ENCODE data around the gene OSBPL5.
A peak's percentile ranks its signal among the peaks of the same experiment; 100 is the strongest.

Gene OSBPL5

GRCh38 chr11:3191586-3192324, 26.6 kb upstream of the OSBPL5 start:
- H3K36me3 ChIP-seq (ENCODE audit: control insufficient read depth in 1 of 2, insufficient read depth in 2 of 2, low read length in 2 of 2): no peaks in the 10 kb centered on the region
- WGBS (ENCODE audit: extremely low coverage, insufficient coverage, insufficient read length): no CpG with 5 or more reads among the region's 19 CpGs
- H3K79me1 ChIP-seq (ENCODE audit: low read length): no peaks in the 10 kb centered on the region
- no peaks in the 10 kb centered on the region for H3K79me2 ChIP-seq (ENCODE audit: control insufficient read depth, insufficient read depth, low read length, poor library complexity)
- H2AFZ ChIP-seq (ENCODE audit: insufficient read depth, low read length, poor library complexity): no peak overlapping the region
- H2BK5ac ChIP-seq (ENCODE audit: low read depth, low read length, poor library complexity): no peak overlapping the region
- H3K4me2 ChIP-seq (ENCODE audit: low read length): no peak overlapping the region
- no peak for DNase-seq
- H3K14ac ChIP-seq (ENCODE audit: low read length): no peak overlapping the region
- H3K27me3 ChIP-seq (ENCODE audit: insufficient read depth, low read length): no peaks in the 10 kb centered on the region
- peaks cover 2% of the 10 kb centered on the region for H3K9me3 ChIP-seq (ENCODE audit: insufficient read depth, low read depth, low read length)
- no peak overlapping the region for H2BK12ac ChIP-seq (ENCODE audit: low read length)
- no peak overlapping the region for H4K12ac ChIP-seq (ENCODE audit: low read depth, low read length)
- H3K23ac ChIP-seq (ENCODE audit: low read length): no peak overlapping the region
- H4K91ac ChIP-seq (ENCODE audit: low read depth, low read length): no peak overlapping the region
- H2BK120ac ChIP-seq (ENCODE audit: insufficient read depth, low read length, poor library complexity): no peak overlapping the region
- H4K8ac ChIP-seq (ENCODE audit: low read depth, low read length): no peak overlapping the region
- no peaks in the 10 kb centered on the region for H3K4me1 ChIP-seq (ENCODE audit: control insufficient read depth in 1 of 2, insufficient read depth in 2 of 2, low read length in 2 of 2)
- H3K4me3 ChIP-seq (ENCODE audit: low read depth, low read length): no peak overlapping the region
- no peak overlapping the region for H3K9ac ChIP-seq (ENCODE audit: low read length)
- H2AK5ac ChIP-seq (ENCODE audit: low read length): no peak overlapping the region
- H3K27ac ChIP-seq (ENCODE audit: low read depth, low read length): no peak overlapping the region
- no peak overlapping the region for H3K18ac ChIP-seq (ENCODE audit: low read length)
- H3K4ac ChIP-seq (ENCODE audit: low read depth, low read length): no peak overlapping the region

DNA sequence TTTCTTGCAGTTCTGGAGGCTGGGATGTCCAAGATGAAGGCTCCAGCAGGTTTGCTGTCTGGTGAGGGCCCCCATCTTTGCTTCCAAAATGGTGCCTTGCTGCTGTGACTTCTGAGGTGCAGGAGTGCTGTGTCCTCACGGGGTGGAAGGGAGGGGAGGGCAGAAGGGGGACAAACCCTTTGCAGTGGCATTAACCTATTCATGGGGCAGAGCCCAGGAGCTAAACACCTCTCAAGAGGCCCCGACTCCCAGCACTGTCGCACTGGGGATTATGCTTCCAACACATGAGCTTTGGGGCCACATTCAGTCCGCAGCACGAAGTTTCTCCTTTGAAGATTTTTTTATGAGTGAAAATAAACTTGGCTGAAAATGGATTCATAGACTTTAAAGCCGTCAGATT, 25.5 kb upstream of the OSBPL5 start:
- H2BK12ac ChIP-seq (ENCODE audit: low read length): no peak overlapping the region
- DNase-seq: no peak
- H3K4me2 ChIP-seq (ENCODE audit: low read length): no peak overlapping the region
- WGBS (ENCODE audit: extremely low coverage, insufficient coverage, insufficient read length): no CpG with 5 or more reads among the region's 6 CpGs
- H4K8ac ChIP-seq (ENCODE audit: low read depth, low read length): no peak overlapping the region
- no peak overlapping the region for H2AK5ac ChIP-seq (ENCODE audit: low read length)
- H3K79me1 ChIP-seq (ENCODE audit: low read length): no peaks in the 10 kb centered on the region
- no peak overlapping the region for H3K27ac ChIP-seq (ENCODE audit: low read depth, low read length)
- H3K14ac ChIP-seq (ENCODE audit: low read length): no peak overlapping the region
- no peaks in the 10 kb centered on the region for H3K36me3 ChIP-seq (ENCODE audit: control insufficient read depth in 1 of 2, insufficient read depth in 2 of 2, low read length in 2 of 2)
- H3K4ac ChIP-seq (ENCODE audit: low read depth, low read length): no peak overlapping the region
- H3K79me2 ChIP-seq (ENCODE audit: control insufficient read depth, insufficient read depth, low read length, poor library complexity): no peaks in the 10 kb centered on the region
- H3K4me1 ChIP-seq (ENCODE audit: control insufficient read depth in 1 of 2, insufficient read depth in 2 of 2, low read length in 2 of 2): no peaks in the 10 kb centered on the region
- no peak overlapping the region for H3K23ac ChIP-seq (ENCODE audit: low read length)
- H3K27me3 ChIP-seq (ENCODE audit: insufficient read depth, low read length): no peaks in the 10 kb centered on the region
- no peak overlapping the region for H3K18ac ChIP-seq (ENCODE audit: low read length)
- no peak overlapping the region for H4K91ac ChIP-seq (ENCODE audit: low read depth, low read length)
- peaks cover 2% of the 10 kb centered on the region for H3K9me3 ChIP-seq (ENCODE audit: insufficient read depth, low read depth, low read length)
- no peak overlapping the region for H2BK5ac ChIP-seq (ENCODE audit: low read depth, low read length, poor library complexity)
- no peak overlapping the region for H3K4me3 ChIP-seq (ENCODE audit: low read depth, low read length)
- no peak overlapping the region for H2BK120ac ChIP-seq (ENCODE audit: insufficient read depth, low read length, poor library complexity)
- H3K9ac ChIP-seq (ENCODE audit: low read length): no peak overlapping the region
- H4K12ac ChIP-seq (ENCODE audit: low read depth, low read length): no peak overlapping the region
- H2AFZ ChIP-seq (ENCODE audit: insufficient read depth, low read length, poor library complexity): no peak overlapping the region

DNA sequence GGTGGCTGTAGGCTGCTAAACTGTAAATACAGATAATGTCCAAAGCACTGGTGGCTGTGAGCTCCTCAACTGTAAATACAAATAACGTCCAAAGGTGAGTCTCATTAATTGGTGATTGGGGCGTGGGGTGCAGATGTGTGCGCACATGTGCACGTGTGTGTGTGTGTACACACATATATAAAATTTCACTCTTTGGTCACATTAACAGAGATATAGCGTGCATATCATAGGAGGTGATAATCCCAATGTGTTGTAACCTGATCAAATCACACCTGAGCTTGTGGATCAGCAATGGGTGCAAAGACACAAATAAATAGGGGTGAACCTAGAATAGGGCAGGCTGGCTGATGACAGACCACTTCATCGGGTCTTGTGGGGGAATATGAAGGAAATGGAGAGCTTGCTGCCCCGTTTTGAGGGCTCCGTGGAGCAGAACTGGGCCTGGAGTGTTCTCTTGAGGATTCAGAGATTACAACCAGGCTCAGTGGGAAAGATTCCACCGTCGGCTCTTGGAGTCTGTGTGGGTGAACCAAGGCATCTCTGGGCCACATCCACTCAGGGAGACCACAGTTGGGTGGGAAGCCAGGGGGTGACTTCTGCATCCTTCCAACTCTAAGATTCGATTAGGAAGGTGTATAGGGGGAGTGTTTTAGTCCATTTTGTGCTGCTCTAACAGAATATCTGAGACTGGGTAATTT, 24.9 kb upstream of the OSBPL5 start:
- no peak overlapping the region for H2BK5ac ChIP-seq (ENCODE audit: low read depth, low read length, poor library complexity)
- H3K23ac ChIP-seq (ENCODE audit: low read length): no peak overlapping the region
- DNase-seq: no peak
- no peak overlapping the region for H4K12ac ChIP-seq (ENCODE audit: low read depth, low read length)
- H3K4me1 ChIP-seq (ENCODE audit: control insufficient read depth in 1 of 2, insufficient read depth in 2 of 2, low read length in 2 of 2): no peaks in the 10 kb centered on the region
- H3K18ac ChIP-seq (ENCODE audit: low read length): no peak overlapping the region
- H3K9me3 ChIP-seq (ENCODE audit: insufficient read depth, low read depth, low read length): peaks cover 2% of the 10 kb centered on the region
- WGBS (ENCODE audit: extremely low coverage, insufficient coverage, insufficient read length): no CpG with 5 or more reads among the region's 11 CpGs
- no peaks in the 10 kb centered on the region for H3K79me1 ChIP-seq (ENCODE audit: low read length)
- H2BK12ac ChIP-seq (ENCODE audit: low read length): no peak overlapping the region
- no peak overlapping the region for H3K4me2 ChIP-seq (ENCODE audit: low read length)
- H3K79me2 ChIP-seq (ENCODE audit: control insufficient read depth, insufficient read depth, low read length, poor library complexity): no peaks in the 10 kb centered on the region
- no peak overlapping the region for H4K91ac ChIP-seq (ENCODE audit: low read depth, low read length)
- H4K8ac ChIP-seq (ENCODE audit: low read depth, low read length): no peak overlapping the region
- no peak overlapping the region for H3K27ac ChIP-seq (ENCODE audit: low read depth, low read length)
- H2AK5ac ChIP-seq (ENCODE audit: low read length): no peak overlapping the region
- H3K4ac ChIP-seq (ENCODE audit: low read depth, low read length): no peak overlapping the region
- no peak overlapping the region for H2AFZ ChIP-seq (ENCODE audit: insufficient read depth, low read length, poor library complexity)
- H3K4me3 ChIP-seq (ENCODE audit: low read depth, low read length): no peak overlapping the region
- no peak overlapping the region for H2BK120ac ChIP-seq (ENCODE audit: insufficient read depth, low read length, poor library complexity)
- H3K14ac ChIP-seq (ENCODE audit: low read length): no peak overlapping the region
- H3K9ac ChIP-seq (ENCODE audit: low read length): no peak overlapping the region
- no peaks in the 10 kb centered on the region for H3K36me3 ChIP-seq (ENCODE audit: control insufficient read depth in 1 of 2, insufficient read depth in 2 of 2, low read length in 2 of 2)
- no peaks in the 10 kb centered on the region for H3K27me3 ChIP-seq (ENCODE audit: insufficient read depth, low read length)

DNA sequence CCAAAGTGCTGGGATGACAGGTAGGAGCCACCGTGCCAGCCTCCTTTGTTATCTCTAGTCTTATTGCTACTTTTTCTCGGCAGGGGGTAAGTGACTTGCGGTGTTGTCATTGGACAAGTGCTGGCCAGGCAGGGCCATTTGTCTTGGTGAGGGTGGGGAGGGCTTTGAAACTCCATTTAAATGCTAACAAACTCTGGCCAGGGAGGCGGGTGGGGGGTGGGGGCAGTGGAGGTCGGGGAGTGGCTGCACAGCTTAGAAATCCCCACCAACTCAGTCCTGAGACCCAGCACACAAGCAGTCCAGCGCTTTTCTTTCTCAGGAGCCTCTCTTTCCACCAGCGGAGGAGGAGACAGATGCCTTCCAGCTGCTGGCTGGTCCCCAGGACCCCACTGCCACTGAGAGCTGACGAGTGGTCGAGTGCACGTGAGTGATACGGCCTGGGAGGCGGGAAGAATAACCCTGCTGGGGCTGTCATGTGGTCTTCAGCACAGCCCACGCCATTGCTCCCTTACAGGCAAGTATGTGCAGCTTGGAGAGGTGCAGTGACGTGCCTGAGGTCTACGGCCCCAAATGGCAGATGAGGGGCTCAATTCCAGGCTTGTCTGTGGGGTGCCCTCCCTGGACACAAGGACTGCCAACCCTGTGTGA, 24.2 kb upstream of the OSBPL5 start:
- Histone ChIP-seq H3K36me3 (ENCODE audit: control insufficient read depth in 1 of 2, insufficient read depth in 2 of 2, low read length in 2 of 2) (no peaks in the 10 kb centered on the region), H2BK5ac (ENCODE audit: low read depth, low read length, poor library complexity) (no peak overlapping the region), H2BK12ac (ENCODE audit: low read length) (no peak overlapping the region), H2BK120ac (ENCODE audit: insufficient read depth, low read length, poor library complexity) (no peak overlapping the region), H4K8ac (ENCODE audit: low read depth, low read length) (no peak overlapping the region), H3K4me3 (ENCODE audit: low read depth, low read length) (no peak overlapping the region), H3K4ac (ENCODE audit: low read depth, low read length) (no peak overlapping the region), H2AK5ac (ENCODE audit: low read length) (no peak overlapping the region), H3K4me1 (ENCODE audit: control insufficient read depth in 1 of 2, insufficient read depth in 2 of 2, low read length in 2 of 2) (no peaks in the 10 kb centered on the region), H3K79me1 (ENCODE audit: low read length) (no peaks in the 10 kb centered on the region), H3K14ac (ENCODE audit: low read length) (no peak overlapping the region), H2AFZ (ENCODE audit: insufficient read depth, low read length, poor library complexity) (no peak overlapping the region), H3K79me2 (ENCODE audit: control insufficient read depth, insufficient read depth, low read length, poor library complexity) (no peaks in the 10 kb centered on the region), H3K9ac (ENCODE audit: low read length) (peak overlapping the region; percentile 29), H3K23ac (ENCODE audit: low read length) (peak overlapping the region; percentile 52), H4K12ac (ENCODE audit: low read depth, low read length) (no peak overlapping the region), H3K4me2 (ENCODE audit: low read length) (no peak overlapping the region), H3K27ac (ENCODE audit: low read depth, low read length) (no peak overlapping the region), H3K9me3 (ENCODE audit: insufficient read depth, low read depth, low read length) (peaks cover 2% of the 10 kb centered on the region), H3K18ac (ENCODE audit: low read length) (no peak overlapping the region), H3K27me3 (ENCODE audit: insufficient read depth, low read length) (no peaks in the 10 kb centered on the region), H4K91ac (ENCODE audit: low read depth, low read length) (no peak overlapping the region)
- no peak for DNase-seq
- no CpG with 5 or more reads among the region's 15 CpGs for WGBS (ENCODE audit: extremely low coverage, insufficient coverage, insufficient read length)
